ENCODE results near the gene RPL18A.

GRCh38 chr19:17886515-17886914, 26.8 kb downstream of the RPL18A start:
- no peak for TF ChIP-seq CTCF (IDR thresholded peaks at IDR 0.05)
- TF ChIP-seq NR3C1 (IDR thresholded peaks at IDR 0.05), result no peak
- no peak for TF ChIP-seq MAX (IDR thresholded peaks at IDR 0.05)
- no peak for TF ChIP-seq ELK1 (IDR thresholded peaks at IDR 0.05; ENCODE audit: low read depth, low read length)
- TF ChIP-seq POLR2A (IDR thresholded peaks at IDR 0.05; ENCODE audit: low read length), result no peak
- TF ChIP-seq BCL3 (IDR thresholded peaks at IDR 0.05), result no peak
- no peak for TF ChIP-seq MAFK (IDR thresholded peaks at IDR 0.05; ENCODE audit: partially characterized antibody)
- no peak for TF ChIP-seq USF2 (IDR thresholded peaks at IDR 0.05)
